ENCODE results near the gene KCNQ4.

The KCNQ4 gene

DNA sequence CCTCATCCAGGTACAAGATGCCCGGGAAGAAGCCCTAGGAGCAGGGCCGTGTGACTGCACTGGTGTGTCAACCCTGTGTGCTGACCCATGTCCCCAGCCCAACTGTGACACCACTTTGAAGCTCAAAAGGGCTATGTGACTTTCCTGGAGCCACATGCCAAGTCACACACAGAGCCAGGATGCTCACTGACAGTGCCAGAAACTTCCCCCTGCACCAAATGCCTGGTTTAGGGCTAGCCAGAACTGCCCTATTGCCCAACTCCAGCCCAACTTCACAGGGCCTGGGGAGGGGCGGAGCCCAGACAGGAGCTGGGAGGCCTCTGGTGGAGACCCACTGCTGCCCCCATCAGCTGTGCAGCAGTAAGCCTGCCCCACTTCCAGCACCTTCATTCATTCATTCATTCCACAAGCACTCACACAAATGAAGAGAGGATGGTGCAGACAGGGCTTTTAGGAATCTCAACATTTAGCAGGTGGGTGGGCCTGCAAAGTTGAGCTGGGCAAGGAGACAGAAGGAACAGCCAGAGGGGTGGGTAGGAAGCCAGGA, 36.7 kb downstream of the KCNQ4 start:
- DNase-seq (ENCODE audit: low read depth), result no peak

GRCh38 chr1:40820911-40821693, 37.5 kb downstream of the KCNQ4 start:
- DNase-seq (ENCODE audit: low read depth), result no peak

DNA sequence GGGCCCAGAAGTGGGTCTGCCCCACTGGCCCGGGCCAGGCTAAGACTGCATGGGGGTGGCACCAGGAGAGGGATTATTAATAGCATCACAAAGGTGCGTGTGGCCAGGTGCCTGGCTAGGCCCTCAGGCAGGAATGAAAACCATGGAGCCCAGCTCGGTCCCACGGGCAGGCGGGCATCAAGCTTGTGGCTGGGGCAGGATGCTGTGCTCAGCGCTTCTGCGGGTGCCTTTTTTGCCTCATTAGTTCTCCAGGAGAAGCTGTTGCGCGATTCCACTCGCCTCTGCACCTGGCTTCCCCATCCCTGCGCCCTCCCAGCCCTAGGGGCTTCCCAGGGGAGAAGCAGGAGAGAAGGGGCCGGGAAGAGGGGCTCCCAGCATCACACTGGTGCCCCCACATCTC, 39.3 kb downstream of the KCNQ4 start:
- no peak for DNase-seq (ENCODE audit: low read depth)

DNA sequence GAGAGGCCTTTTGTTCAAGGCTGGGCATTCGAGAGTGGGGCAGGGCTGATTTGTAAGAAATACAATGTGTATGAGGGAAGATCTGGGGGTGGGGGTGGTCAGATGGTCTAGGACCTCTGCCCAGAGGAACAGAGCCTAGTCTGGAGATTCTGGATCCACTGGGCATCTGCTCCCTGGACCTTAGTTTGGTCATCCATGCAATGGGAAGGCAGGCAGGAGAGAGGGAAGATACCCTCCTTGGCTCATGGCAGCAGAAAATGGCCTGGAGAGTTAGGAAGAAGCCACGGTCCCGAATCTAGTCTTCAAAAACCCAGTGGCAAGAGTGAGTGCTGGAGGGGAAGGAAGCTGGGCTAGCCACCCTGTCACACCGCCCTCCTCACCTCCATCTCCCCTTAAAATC, 39.8 kb downstream of the KCNQ4 start:
- DNase-seq (ENCODE audit: low read depth), result no peak

GRCh38 chr1:40823983-40824382, 40.4 kb downstream of the KCNQ4 start:
- no peak for DNase-seq (ENCODE audit: low read depth)

- DNase-seq (ENCODE audit: low read depth), result no peak
These were observed 41.2 kb downstream of the KCNQ4 start for GRCh38 chr1:40824591-40825434.

- DNase-seq (ENCODE audit: low read depth), result no peak
These were observed 41.8 kb downstream of the KCNQ4 start for GRCh38 chr1:40825435-40825788.

GRCh38 chr1:40825996-40826395, 42.4 kb downstream of the KCNQ4 start:
- no peak for DNase-seq (ENCODE audit: low read depth)

DNA sequence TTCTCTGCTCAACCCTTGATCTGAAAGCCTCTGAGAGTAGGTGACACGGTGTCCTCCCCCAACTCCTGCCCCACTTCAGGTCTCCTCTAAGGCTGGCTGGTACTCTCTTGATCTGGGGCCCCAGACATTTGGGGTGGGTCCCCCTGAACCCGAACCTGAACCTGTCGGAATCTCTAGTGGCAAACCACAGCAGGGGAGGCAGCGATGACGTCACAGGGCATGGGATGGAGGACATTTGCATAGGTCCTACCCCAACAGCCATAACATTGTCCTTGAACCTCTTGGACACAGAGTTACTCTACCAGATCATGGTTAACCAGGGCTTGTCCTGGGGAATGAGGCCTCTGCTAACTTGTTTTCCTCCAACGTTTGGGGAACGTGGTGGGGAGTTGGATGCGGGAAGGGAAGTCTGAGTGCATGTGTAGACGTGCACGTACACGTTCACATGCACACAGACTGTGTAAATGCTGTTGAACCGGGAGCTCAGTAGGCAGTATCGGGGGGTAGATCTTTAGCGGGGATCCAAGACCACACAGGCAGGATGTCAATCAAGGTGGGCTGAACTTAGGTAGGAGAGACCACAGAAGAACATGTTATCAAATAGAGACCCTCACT, 46.2 kb downstream of the KCNQ4 start:
- no peak for DNase-seq (ENCODE audit: low read depth)

- no peak for DNase-seq (ENCODE audit: low read depth)
These were observed 46.9 kb downstream of the KCNQ4 start for GRCh38 chr1:40830419-40830943.

- DNase-seq (ENCODE audit: low read depth), result no peak
These were observed 47.6 kb downstream of the KCNQ4 start for GRCh38 chr1:40831001-40831732.

DNA sequence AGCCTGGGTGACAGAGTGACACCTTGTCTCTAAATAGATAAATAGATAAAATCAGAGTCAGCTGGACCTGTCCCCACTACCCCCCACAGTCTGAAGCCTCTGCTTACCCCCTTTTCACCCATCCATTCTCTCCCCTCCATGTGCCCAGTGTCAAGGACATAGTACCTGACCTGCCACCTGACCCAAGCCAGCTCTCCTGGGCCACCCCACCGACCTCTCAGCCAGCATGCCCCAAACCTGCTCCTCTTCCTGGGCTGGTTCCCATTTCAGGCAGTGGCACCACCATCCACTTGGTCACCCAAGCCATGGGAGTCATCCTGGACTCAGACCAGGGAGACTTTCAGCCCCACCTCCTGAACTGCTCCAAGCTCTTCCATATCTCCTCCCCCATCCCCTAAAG, 50.4 kb downstream of the KCNQ4 start:
- DNase-seq (ENCODE audit: low read depth), result no peak

DNA sequence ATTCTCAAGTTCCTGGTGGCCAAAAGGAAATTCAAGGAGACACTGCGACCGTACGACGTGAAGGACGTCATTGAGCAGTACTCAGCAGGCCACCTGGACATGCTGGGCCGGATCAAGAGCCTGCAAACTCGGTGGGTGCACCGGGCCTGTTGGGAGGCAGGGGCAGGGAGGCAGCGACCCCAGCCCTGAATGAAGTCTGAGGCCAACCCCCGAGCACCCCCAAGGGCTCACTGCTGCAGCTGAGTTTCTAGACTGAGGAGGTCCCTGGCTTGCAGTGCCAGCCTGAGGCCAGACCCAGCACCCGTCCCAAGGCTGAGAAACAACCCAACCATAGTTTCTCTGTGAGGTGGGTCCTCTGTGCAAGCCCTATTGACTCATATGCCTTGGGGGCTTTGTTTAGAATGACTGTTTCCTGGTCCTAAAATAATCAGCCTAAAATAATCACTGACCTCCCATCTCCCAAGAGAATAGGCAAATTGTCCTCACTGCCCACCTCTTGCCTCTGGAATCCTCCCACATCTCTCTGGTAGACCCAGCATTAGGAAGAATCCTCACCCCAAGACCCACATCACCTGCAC, 51.5 kb downstream of the KCNQ4 start:
- DNase-seq (ENCODE audit: low read depth), result no peak

- no peak for DNase-seq (ENCODE audit: low read depth)
These were observed 52.7 kb downstream of the KCNQ4 start for GRCh38 chr1:40836283-40836682.

DNA sequence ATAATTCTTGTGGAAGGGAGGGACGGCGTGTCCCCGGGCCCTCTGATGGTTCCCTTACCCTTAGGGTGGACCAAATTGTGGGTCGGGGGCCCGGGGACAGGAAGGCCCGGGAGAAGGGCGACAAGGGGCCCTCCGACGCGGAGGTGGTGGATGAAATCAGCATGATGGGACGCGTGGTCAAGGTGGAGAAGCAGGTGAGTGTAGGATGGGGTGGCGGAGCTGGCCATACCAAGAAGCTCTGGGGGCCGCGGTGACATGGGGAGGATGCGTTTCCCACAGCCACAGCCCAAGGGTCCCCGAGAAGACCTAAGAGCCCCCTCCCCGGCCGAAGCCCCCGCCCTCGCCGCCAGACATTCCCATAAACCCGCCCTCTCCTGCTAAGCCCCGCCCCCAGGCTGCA, 54.0 kb downstream of the KCNQ4 start:
- DNase-seq (ENCODE audit: low read depth), result no peak

- DNase-seq (ENCODE audit: low read depth), result no peak
These were observed 54.7 kb downstream of the KCNQ4 start for GRCh38 chr1:40838045-40838979.

GRCh38 chr1:40838980-40839942, 55.7 kb downstream of the KCNQ4 start:
- DNase-seq (ENCODE audit: low read depth), result no peak

GRCh38 chr1:40839943-40840335, 56.4 kb downstream of the KCNQ4 start:
- DNase-seq (ENCODE audit: low read depth), result no peak

All from activated gamma-delta T cell treated with anti-CD3 and anti-CD28 coated beads, Interleukin-2, amount 50 U/mL, for 16 hours (primary cell).